Endothelial cell (in vitro differentiated cells): Measurements from ENCODE around the gene PPP2R2C. TPM values are rescaled to one million over a fixed set of nuclear protein-coding genes. Genes with fewer than 3 reads are reported as not detected.
A peak's percentile ranks its signal among the peaks of the same experiment; 100 is the strongest.

ENCODE experiments used
- DNase-seq: peaks from one replicate; pipeline ENCODE4 v3.0.0; 2021; ENCODE audit warnings: low spot score
- H3K27ac Mint-ChIP-seq: one replicate; pipeline ENCODE4 v1.8.0; 2021; ENCODE audit warnings: mixed read lengths, inconsistent platforms; ENCODE audit not compliant: unreplicated experiment
- H3K27me3 Mint-ChIP-seq: one replicate; pipeline ENCODE4 v1.8.0; 2021; ENCODE audit warnings: mild to moderate bottlenecking, moderate library complexity, mixed read lengths, inconsistent platforms; ENCODE audit not compliant: unreplicated experiment
- H3K36me3 Mint-ChIP-seq: one replicate; pipeline ENCODE4 v1.8.0; 2021; ENCODE audit warnings: mild to moderate bottlenecking, low read depth, mixed read lengths, inconsistent platforms; ENCODE audit not compliant: unreplicated experiment
- H3K4me1 Mint-ChIP-seq: one replicate; pipeline ENCODE4 v1.8.0; 2021; ENCODE audit warnings: mild to moderate bottlenecking, mixed read lengths, inconsistent platforms; ENCODE audit not compliant: unreplicated experiment
- H3K4me3 Mint-ChIP-seq: one replicate; pipeline ENCODE4 v1.8.0; 2021; ENCODE audit warnings: mild to moderate bottlenecking, mixed read lengths, inconsistent platforms; ENCODE audit not compliant: unreplicated experiment
- H3K9me3 Mint-ChIP-seq: one replicate; pipeline ENCODE4 v1.8.0; 2021; ENCODE audit warnings: mixed read lengths, inconsistent platforms; ENCODE audit not compliant: unreplicated experiment
- total RNA-seq: library from RNA; stranded (reverse); fragmentation: NEBNext Ultra II Directional; extraction: Animal tissue kit (Norgen Biotek cat#: 25700); gene quantifications from one replicate; pipeline ENCODE4 v1.2.1, GENCODE V29; 2021; ENCODE audit not compliant: unreplicated experiment
- TF ChIP-seq, protein P1 (sequence below): fragments of 200-600 bp; sonication (generic); IDR thresholded peaks from one replicate; pipeline ENCODE4 v1.5.0; 2021; ENCODE audit warnings: antibody characterized with exemption; ENCODE audit not compliant: unreplicated experiment

PPP2R2C gene
- total RNA-seq, 1 donor from 2014 or later = 1.7 TPM

DNA sequence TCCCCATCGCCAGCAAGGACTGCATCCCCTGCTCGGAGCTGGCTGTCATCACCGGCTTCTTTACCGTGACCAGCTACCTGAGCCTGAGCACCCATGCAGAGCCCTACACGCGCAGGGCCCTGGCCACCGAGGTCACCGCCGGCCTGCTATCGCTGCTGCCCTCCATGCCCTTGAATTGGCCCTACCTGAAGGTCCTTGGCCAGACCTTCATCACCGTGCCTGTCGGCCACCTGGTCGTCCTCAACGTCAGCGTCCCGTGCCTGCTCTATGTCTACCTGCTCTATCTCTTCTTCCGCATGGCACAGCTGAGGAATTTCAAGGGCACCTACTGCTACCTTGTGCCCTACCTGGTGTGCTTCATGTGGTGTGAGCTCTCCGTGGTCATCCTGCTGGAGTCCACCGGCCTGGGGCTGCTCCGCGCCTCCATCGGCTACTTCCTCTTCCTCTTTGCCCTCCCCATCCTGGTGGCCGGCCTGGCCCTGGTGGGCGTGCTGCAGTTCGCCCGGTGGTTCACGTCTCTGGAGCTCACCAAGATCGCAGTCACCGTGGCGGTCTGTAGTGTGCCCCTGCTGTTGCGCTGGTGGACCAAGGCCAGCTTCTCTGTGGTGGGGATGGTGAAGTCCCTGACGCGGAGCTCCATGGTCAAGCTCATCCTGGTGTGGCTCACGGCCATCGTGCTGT lies 171.2 kb downstream of the PPP2R2C start:
- TF ChIP-seq, protein P1, sequence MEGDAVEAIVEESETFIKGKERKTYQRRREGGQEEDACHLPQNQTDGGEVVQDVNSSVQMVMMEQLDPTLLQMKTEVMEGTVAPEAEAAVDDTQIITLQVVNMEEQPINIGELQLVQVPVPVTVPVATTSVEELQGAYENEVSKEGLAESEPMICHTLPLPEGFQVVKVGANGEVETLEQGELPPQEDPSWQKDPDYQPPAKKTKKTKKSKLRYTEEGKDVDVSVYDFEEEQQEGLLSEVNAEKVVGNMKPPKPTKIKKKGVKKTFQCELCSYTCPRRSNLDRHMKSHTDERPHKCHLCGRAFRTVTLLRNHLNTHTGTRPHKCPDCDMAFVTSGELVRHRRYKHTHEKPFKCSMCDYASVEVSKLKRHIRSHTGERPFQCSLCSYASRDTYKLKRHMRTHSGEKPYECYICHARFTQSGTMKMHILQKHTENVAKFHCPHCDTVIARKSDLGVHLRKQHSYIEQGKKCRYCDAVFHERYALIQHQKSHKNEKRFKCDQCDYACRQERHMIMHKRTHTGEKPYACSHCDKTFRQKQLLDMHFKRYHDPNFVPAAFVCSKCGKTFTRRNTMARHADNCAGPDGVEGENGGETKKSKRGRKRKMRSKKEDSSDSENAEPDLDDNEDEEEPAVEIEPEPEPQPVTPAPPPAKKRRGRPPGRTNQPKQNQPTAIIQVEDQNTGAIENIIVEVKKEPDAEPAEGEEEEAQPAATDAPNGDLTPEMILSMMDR = no peak
- Mint-ChIP-seq H3K9me3 (no peaks in the 10 kb centered on the region), H3K4me1 (no peaks in the 10 kb centered on the region), H3K27me3 (peaks cover 14% of the 10 kb centered on the region), H3K4me3 (peak overlapping the region; percentile 66), H3K27ac (peak overlapping the region; percentile 30), H3K36me3 (peaks cover 38% of the 10 kb centered on the region)
- DNase-seq = no peak

DNA sequence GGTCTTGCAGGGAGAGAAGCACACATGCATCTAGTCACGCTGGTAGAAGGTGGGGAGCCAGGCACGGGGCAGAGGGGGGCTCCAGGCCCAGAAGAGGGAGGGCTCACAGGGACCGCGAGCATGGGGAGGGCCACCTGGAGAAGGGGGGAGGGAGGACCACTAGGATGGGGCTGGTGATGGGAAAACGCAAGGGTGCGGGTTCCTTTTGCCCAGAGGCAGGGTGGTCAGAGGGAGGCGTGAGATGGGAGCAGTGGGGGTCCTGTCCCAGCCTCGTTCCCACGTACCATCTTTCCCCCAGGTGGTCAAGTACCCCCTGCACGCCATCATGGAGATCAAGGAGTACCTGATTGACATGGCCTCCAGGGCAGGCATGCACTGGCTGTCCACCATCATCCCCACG lies 172.1 kb downstream of the PPP2R2C start:
- no peak for DNase-seq
- H3K27me3 Mint-ChIP-seq = peaks cover 12% of the 10 kb centered on the region
- peaks cover 39% of the 10 kb centered on the region for H3K36me3 Mint-ChIP-seq
- TF ChIP-seq, protein P1 = no peak
- no peaks in the 10 kb centered on the region for H3K4me1 Mint-ChIP-seq
- H3K27ac Mint-ChIP-seq = no peak overlapping the region
- no peaks in the 10 kb centered on the region for H3K9me3 Mint-ChIP-seq
- peak overlapping the region; percentile 12 for H3K4me3 Mint-ChIP-seq

DNA sequence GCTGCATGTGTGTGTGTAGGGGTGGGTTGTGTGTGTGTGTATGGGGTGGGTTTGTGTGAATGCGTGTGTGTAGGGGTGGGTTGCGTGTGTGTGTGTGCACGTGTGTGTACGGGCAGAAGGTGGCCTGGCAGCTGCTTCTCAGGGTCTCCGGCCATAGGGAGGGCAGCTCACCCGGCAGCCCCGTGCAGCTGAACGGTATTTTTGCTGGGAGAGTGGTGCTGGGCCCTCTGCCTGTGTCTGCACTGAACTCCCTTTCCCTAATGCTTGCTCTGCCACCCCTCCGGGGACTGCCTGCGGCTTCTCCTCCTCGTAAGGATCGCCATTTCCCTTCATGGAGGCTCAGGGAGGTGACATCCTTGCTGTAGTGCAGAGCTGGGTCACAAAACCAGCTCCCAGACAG lies 172.5 kb downstream of the PPP2R2C start:
- H3K4me3 Mint-ChIP-seq = no peak overlapping the region
- no peak for DNase-seq
- H3K36me3 Mint-ChIP-seq = peaks cover 44% of the 10 kb centered on the region
- TF ChIP-seq, protein P1 = no peak
- H3K9me3 Mint-ChIP-seq = no peaks in the 10 kb centered on the region
- H3K27ac Mint-ChIP-seq = no peak overlapping the region
- H3K4me1 Mint-ChIP-seq = no peaks in the 10 kb centered on the region
- H3K27me3 Mint-ChIP-seq = peaks cover 9% of the 10 kb centered on the region

DNA sequence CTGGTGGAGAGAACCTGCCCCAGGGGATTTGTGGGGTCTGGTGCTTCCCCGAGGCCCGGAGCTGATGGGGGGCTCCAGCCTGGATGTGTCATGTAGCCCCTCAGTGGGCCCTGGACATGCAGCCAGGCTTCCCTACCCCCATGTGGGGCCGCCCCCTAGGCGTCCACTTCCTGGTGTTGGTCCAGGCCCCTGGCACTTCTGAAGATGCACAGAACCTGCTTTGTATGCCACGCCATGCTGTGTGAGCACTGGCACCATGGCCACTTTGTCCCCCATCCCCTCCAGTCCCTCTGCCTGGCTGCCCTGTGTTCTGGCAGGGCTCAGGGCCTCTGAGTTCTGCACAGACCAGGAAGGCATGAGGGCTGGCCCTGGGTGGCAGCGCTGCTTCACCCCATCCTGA lies 173.6 kb downstream of the PPP2R2C start:
- TF ChIP-seq, protein P1 = no peak
- Mint-ChIP-seq H3K4me1 (no peaks in the 10 kb centered on the region), H3K27ac (no peak overlapping the region), H3K9me3 (no peaks in the 10 kb centered on the region), H3K4me3 (no peak overlapping the region), H3K36me3 (peaks cover 51% of the 10 kb centered on the region), H3K27me3 (peaks cover 11% of the 10 kb centered on the region)
- no peak for DNase-seq

GRCh38 chr4:6298035-6298434 lies 174.4 kb downstream of the PPP2R2C start:
- no peak overlapping the region for H3K27ac Mint-ChIP-seq
- H3K36me3 Mint-ChIP-seq = peaks cover 55% of the 10 kb centered on the region
- H3K4me1 Mint-ChIP-seq = peaks cover 2% of the 10 kb centered on the region
- H3K9me3 Mint-ChIP-seq = no peaks in the 10 kb centered on the region
- no peak for DNase-seq
- TF ChIP-seq, protein P1 = no peak
- peaks cover 11% of the 10 kb centered on the region for H3K27me3 Mint-ChIP-seq
- H3K4me3 Mint-ChIP-seq = no peak overlapping the region
